Calu3 (cell line): ENCODE measurements around the gene MRPL11. TPM values are rescaled to one million over a fixed set of nuclear protein-coding genes. Genes with fewer than 3 reads are reported as not detected.

Experiments used
- Bru-seq: library from RNA; stranded (reverse); fragments of 400-500 nt; gene quantifications from one replicate; lab custom pipeline; 2021; lab: Mats Ljungman, UMichigan
- BruChase-seq, 2 experiments: library from RNA; stranded (reverse); fragments of 400-500 nt; gene quantifications; one replicate each; lab custom pipeline; 2021; lab: Mats Ljungman, UMichigan
- BruUV-seq: library from RNA; stranded (reverse); fragments of 400-500 nt; replicated peaks from 2 replicates; lab custom pipeline; 2021; lab: Mats Ljungman, UMichigan
- CTCF ChIA-PET: fragments of 300-600 bp; sonication (Branson Sonifier 250); formaldehyde crosslinking; loops from one replicate; lab custom pipeline; 2022; ENCODE audit warnings: antibody characterized with exemption; lab: Charles Lee
- DNase-seq: peaks from one replicate; pipeline ENCODE4 v3.0.0; 2022
- H3K27ac Mint-ChIP-seq: one replicate; pipeline ENCODE4 v1.8.0; 2022; ENCODE audit warnings: mixed read lengths; ENCODE audit not compliant: unreplicated experiment
- H3K27me3 Mint-ChIP-seq: one replicate; pipeline ENCODE4 v1.8.0; 2022; ENCODE audit warnings: mixed read lengths; ENCODE audit not compliant: unreplicated experiment
- H3K36me3 Mint-ChIP-seq: one replicate; pipeline ENCODE4 v1.8.0; 2022; ENCODE audit warnings: mild to moderate bottlenecking, moderate library complexity, mixed read lengths; ENCODE audit not compliant: insufficient read depth, unreplicated experiment
- H3K4me1 Mint-ChIP-seq: one replicate; pipeline ENCODE4 v1.8.0; 2022; ENCODE audit warnings: mild to moderate bottlenecking, low read depth, mixed read lengths; ENCODE audit not compliant: unreplicated experiment
- H3K4me3 Mint-ChIP-seq: one replicate; pipeline ENCODE4 v1.8.0; 2022; ENCODE audit warnings: mild to moderate bottlenecking, low read depth, moderate library complexity, mixed read lengths; ENCODE audit not compliant: unreplicated experiment
- H3K9me3 Mint-ChIP-seq: one replicate; pipeline ENCODE4 v1.8.0; 2022; ENCODE audit warnings: low read depth, mixed read lengths; ENCODE audit not compliant: unreplicated experiment
- CTCF ChIP-seq: fragments of 200-600 bp; IDR thresholded peaks from one replicate; pipeline ENCODE4 v1.8.0; 2022; ENCODE audit warnings: antibody characterized with exemption; ENCODE audit not compliant: unreplicated experiment
- intact Hi-C: fragments of 100-400 bp; cut with micrococcal nuclease; formaldehyde crosslinking; loops from one replicate; pipeline ENCODE4 v1.10.0; 2022; ENCODE audit not compliant: unreplicated experiment
- long read RNA-seq: library from polyadenylated mRNA; stranded (forward); transcript quantifications from one replicate; pipeline ENCODE4 v2.0.0, GENCODE V29; 2022
- total RNA-seq: library from RNA; stranded (reverse); gene quantifications from 2 replicates; pipeline ENCODE4 v1.2.3, GENCODE V29; 2022

MRPL11 gene
- total RNA-seq (76.1 and 79.6 TPM in 2 replicates), Bru-seq, nascent RNA (percentile 75 among the genes with signal in this experiment), BruChase-seq, experiment 1, labeled RNA remaining after a 6-hour chase (percentile 92 among the genes with signal in this experiment), BruChase-seq, experiment 2, labeled RNA remaining after a 2-hour chase (percentile 83 among the genes with signal in this experiment)
- long read RNA-seq, transcript MRPL11-203 (5 exons, 1,527 nt) = minor isoform, 28 of 124 reads
- long read RNA-seq, transcript MRPL11-201 (5 exons, 1,605 nt) = major isoform, 79 of 124 reads
- long read RNA-seq, partial matches to known transcripts = 11 of 124 reads
- long read RNA-seq, other reads (novel, unspliced or antisense) = 5 of 124 reads

GRCh38 chr11:66438504-66439466 lies at the start of gene MRPL11:
MRPL11 (minus strand) TSS chr11:66438848; CDS start chr11:66438754, 94 bp downstream.
- H3K9me3 Mint-ChIP-seq = no peaks in the 10 kb centered on the region
- intact Hi-C loops = no loop called here

GRCh38 chr11:66484806-66485380 lies 46.2 kb upstream of the MRPL11 start:
- Mint-ChIP-seq H3K4me1 (no peaks in the 10 kb centered on the region), H3K4me3 (no peak overlapping the region), H3K36me3 (peaks cover 22% of the 10 kb centered on the region), H3K27ac (no peak overlapping the region), H3K9me3 (no peaks in the 10 kb centered on the region), H3K27me3 (no peaks in the 10 kb centered on the region)
- CTCF ChIA-PET = no interaction called here
- DNase-seq = no peak
- BruUV-seq = no TSS peak
- intact Hi-C loops = no loop called here
- no peak for TF ChIP-seq CTCF

More at GRCh38 chr11:66438504-66439466, at the start of gene MRPL11:
- DNase-seq = peak; percentile 93
- TF ChIP-seq CTCF = peak; percentile 59
- no TSS peak for BruUV-seq
- CTCF ChIA-PET = interaction anchor here (0.5 to 1.6 kb wide), 15 partner anchors 10 to 964 kb away, joined by 3 to 14 read pairs (median 4); partner anchors contain the start of genes CD248, DPP3, PELI3 and RBM4B
- Mint-ChIP-seq H3K4me3 (peak within 1 kb of the TSS; percentile 86), H3K4me1 (no peaks in the 10 kb centered on the region), H3K27ac (peak within 1 kb of the TSS; percentile 87), H3K27me3 (peaks cover 20% of the 10 kb centered on the region), H3K36me3 (peaks cover 23% of the 10 kb centered on the region)

GRCh38 chr11:66480117-66480938 lies 41.7 kb upstream of the MRPL11 start, which contains the start of gene DPP3:
DPP3 (plus strand) TSS chr11:66480434; CDS start chr11:66482201, 1,767 bp downstream.
- Mint-ChIP-seq H3K36me3 (peaks cover 46% of the 10 kb centered on the region), H3K4me3 (peak within 1 kb of the TSS; percentile 93), H3K4me1 (no peaks in the 10 kb centered on the region), H3K27me3 (no peaks in the 10 kb centered on the region), H3K9me3 (no peaks in the 10 kb centered on the region), H3K27ac (peak within 1 kb of the TSS; percentile 92)
- no peak for TF ChIP-seq CTCF
- DNase-seq = peak; percentile 99
- BruUV-seq = TSS peak; percentile 58
- intact Hi-C loops = no loop called here
- CTCF ChIA-PET = interaction anchor here (0.6 to 2.3 kb wide), 13 partner anchors 10 to 198 kb away, joined by 3 to 10 read pairs (median 4); partner anchors contain the start of genes MRPL11, PELI3, RBM4 and RBM4B
